OCI-LY7 (cell line): ENCODE measurements around the gene ARHGAP24.
"Not testable (repeated sequence)": the region's sequence is repeated elsewhere in the genome, so short reads cannot be mapped to it uniquely, and the experiment has no call there.

Experiments
- EZH2phosphoT487 ChIP-seq: fragments of 200-600 bp; sonication (generic); IDR thresholded peaks from 2 replicates; pipeline ENCODE4 v1.6.1; 2018; ENCODE audit warnings: low read depth, borderline replicate concordance, mild to moderate bottlenecking, mixed run types, antibody characterized with exemption, low read length, moderate library complexity, mixed read lengths
- TF ChIP-seq, protein P1 (sequence below): fragments of 200-600 bp; sonication (generic); conservative IDR thresholded peaks from 2 replicates; pipeline ENCODE4 v1.5.1; 2014; ENCODE audit warnings: mild to moderate bottlenecking, antibody characterized with exemption, low read length, moderate library complexity, mixed read lengths

DNA sequence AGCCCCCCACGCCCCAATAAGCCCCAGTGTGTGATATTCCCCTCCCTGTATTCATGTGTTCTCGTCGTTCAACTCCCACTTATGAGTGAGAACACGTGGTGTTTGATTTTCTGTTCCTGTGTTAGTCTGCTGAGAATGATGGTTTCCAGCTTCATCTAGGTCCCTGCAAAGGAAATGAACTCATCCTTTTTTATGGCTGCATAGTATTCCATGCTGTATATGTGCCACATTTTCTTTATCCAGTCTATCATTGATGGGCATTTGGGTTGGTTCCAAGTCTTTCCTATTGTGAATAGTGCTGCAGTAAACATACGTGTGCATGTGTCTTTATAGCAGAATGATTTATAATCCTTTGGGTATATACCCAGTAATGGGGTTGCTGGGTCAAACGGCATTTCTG, 440.6 kb downstream of the ARHGAP24 start:
- TF ChIP-seq, protein P1, sequence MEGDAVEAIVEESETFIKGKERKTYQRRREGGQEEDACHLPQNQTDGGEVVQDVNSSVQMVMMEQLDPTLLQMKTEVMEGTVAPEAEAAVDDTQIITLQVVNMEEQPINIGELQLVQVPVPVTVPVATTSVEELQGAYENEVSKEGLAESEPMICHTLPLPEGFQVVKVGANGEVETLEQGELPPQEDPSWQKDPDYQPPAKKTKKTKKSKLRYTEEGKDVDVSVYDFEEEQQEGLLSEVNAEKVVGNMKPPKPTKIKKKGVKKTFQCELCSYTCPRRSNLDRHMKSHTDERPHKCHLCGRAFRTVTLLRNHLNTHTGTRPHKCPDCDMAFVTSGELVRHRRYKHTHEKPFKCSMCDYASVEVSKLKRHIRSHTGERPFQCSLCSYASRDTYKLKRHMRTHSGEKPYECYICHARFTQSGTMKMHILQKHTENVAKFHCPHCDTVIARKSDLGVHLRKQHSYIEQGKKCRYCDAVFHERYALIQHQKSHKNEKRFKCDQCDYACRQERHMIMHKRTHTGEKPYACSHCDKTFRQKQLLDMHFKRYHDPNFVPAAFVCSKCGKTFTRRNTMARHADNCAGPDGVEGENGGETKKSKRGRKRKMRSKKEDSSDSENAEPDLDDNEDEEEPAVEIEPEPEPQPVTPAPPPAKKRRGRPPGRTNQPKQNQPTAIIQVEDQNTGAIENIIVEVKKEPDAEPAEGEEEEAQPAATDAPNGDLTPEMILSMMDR, result not testable (repeated sequence)
- not testable (repeated sequence) for TF ChIP-seq EZH2phosphoT487
